GM23338 (cell line): ENCODE measurements around the gene KCNG3. TPM values are rescaled to one million over a fixed set of nuclear protein-coding genes. Genes with fewer than 3 reads are reported as not detected.
A peak's percentile ranks its signal among the peaks of the same experiment; 100 is the strongest.

Source experiments
- ATAC-seq: fragments of 200-7000 bp; cut with Tn5 transposase; 3 replicates; pipeline ENCODE4 v1.9.1; 2020
- DNase-seq: peaks from one replicate; pipeline ENCODE4 v3.0.0-alpha.2; 2015; ENCODE audit warnings: low spot score
- H2AFZ ChIP-seq: fragments of 200-600 bp; sonication (generic); 2 replicates; pipeline ENCODE4 v1.8.0; 2016; ENCODE audit warnings: antibody characterized with exemption, mild to moderate bottlenecking, moderate library complexity
- H3F3A ChIP-seq: fragments of 200-600 bp; sonication (generic); replicated peaks from 2 replicates; pipeline ENCODE4 v1.8.0; 2017; ENCODE audit warnings: antibody characterized with exemption, mixed run types, low read depth
- H3K27ac ChIP-seq: fragments of 200-600 bp; sonication (generic); 2 replicates; pipeline ENCODE4 v1.6.1; 2016; ENCODE audit warnings: low read depth
- H3K27me3 ChIP-seq: fragments of 200-600 bp; sonication (generic); 2 replicates; pipeline ENCODE4 v1.8.0; 2016; ENCODE audit warnings: mild to moderate bottlenecking, mixed run types, moderate library complexity; ENCODE audit not compliant: insufficient read depth
- H3K36me3 ChIP-seq: fragments of 200-600 bp; sonication (generic); 2 replicates; pipeline ENCODE4 v1.8.0; 2016; ENCODE audit warnings: mild to moderate bottlenecking; ENCODE audit not compliant: insufficient read depth
- H3K4me1 ChIP-seq: fragments of 200-600 bp; sonication (generic); 2 replicates; pipeline ENCODE4 v1.8.0; 2016; ENCODE audit warnings: mild to moderate bottlenecking, moderate library complexity; ENCODE audit not compliant: insufficient read depth
- H3K4me2 ChIP-seq: fragments of 200-600 bp; sonication (generic); 2 replicates; pipeline ENCODE4 v1.7.1; 2017; ENCODE audit warnings: mixed run types
- H3K4me3 ChIP-seq: fragments of 200-600 bp; sonication (generic); 2 replicates; pipeline ENCODE4 v1.6.1; 2016; ENCODE audit warnings: mixed run types
- H3K79me2 ChIP-seq: fragments of 200-600 bp; sonication (generic); replicated peaks from 2 replicates; pipeline ENCODE4 v1.8.0; 2017; ENCODE audit warnings: mild to moderate bottlenecking; ENCODE audit not compliant: insufficient read depth
- H3K9me2 ChIP-seq: fragments of 200-600 bp; sonication (generic); 2 replicates; pipeline ENCODE4 v1.8.0; 2017; ENCODE audit not compliant: insufficient read depth
- H4K20me1 ChIP-seq: fragments of 200-600 bp; sonication (generic); replicated peaks from 2 replicates; pipeline ENCODE4 v1.8.0; 2017; ENCODE audit warnings: mild to moderate bottlenecking; ENCODE audit not compliant: insufficient read depth
- H3K27ac Mint-ChIP-seq: 2 replicates; pipeline ENCODE4 v1.8.0; 2020; ENCODE audit warnings: inconsistent platforms, mild to moderate bottlenecking, moderate library complexity, mixed read lengths
- H3K27me3 Mint-ChIP-seq: 3 replicates; pipeline ENCODE4 v1.8.0; 2022; ENCODE audit warnings: low read depth, mild to moderate bottlenecking, moderate library complexity, mixed read lengths, inconsistent platforms; ENCODE audit not compliant: insufficient read depth, poor library complexity
- H3K36me3 Mint-ChIP-seq: 3 replicates; pipeline ENCODE4 v1.8.0; 2021; ENCODE audit warnings: low read depth, mild to moderate bottlenecking, inconsistent platforms, moderate library complexity, mixed read lengths
- H3K4me1 Mint-ChIP-seq: 3 replicates; pipeline ENCODE4 v1.8.0; 2020; ENCODE audit warnings: mild to moderate bottlenecking, inconsistent platforms, mixed read lengths
- H3K4me3 Mint-ChIP-seq: 3 replicates; pipeline ENCODE4 v1.8.0; 2021; ENCODE audit warnings: moderate library complexity, mild to moderate bottlenecking, inconsistent platforms, mixed read lengths
- H3K9me3 Mint-ChIP-seq: 3 replicates; pipeline ENCODE4 v1.8.0; 2020; ENCODE audit warnings: moderate library complexity, mild to moderate bottlenecking, inconsistent platforms, mixed read lengths
- CREB1 ChIP-seq: fragments of 250-450 bp; sonication (Bioruptor Pico); IDR thresholded peaks from 2 replicates; pipeline ENCODE4 v1.5.0; 2020; ENCODE audit warnings: low read depth, mild to moderate bottlenecking, moderate library complexity
- EZH2 ChIP-seq: fragments of 200-600 bp; sonication (generic); IDR thresholded peaks from one replicate; pipeline ENCODE4 v1.8.0; 2017; ENCODE audit warnings: antibody characterized with exemption, mild to moderate bottlenecking, low read depth; ENCODE audit not compliant: unreplicated experiment
- EZH2phosphoT487 ChIP-seq: fragments of 200-600 bp; sonication (generic); IDR thresholded peaks from one replicate; pipeline ENCODE4 v1.8.1; 2018; ENCODE audit warnings: antibody characterized with exemption; ENCODE audit not compliant: unreplicated experiment
- NANOG ChIP-seq: IDR thresholded peaks from 2 replicates; pipeline ENCODE4 v1.6.1; 2016; ENCODE audit warnings: antibody characterized with exemption, borderline replicate concordance
- POLR2AphosphoS5 ChIP-seq: IDR thresholded peaks from 2 replicates; pipeline ENCODE4 v1.6.1; 2016; ENCODE audit warnings: antibody characterized with exemption, low read depth
- ZNF114 ChIP-seq: fragments of 250-450 bp; sonication (Bioruptor Pico); IDR thresholded peaks from 2 replicates; pipeline ENCODE4 v1.5.0; 2020; ENCODE audit warnings: mild to moderate bottlenecking, moderate library complexity
- ZNF331 ChIP-seq: fragments of 250-450 bp; sonication (Bioruptor Pico); IDR thresholded peaks from 2 replicates; pipeline ENCODE4 v1.5.0; 2020; ENCODE audit warnings: low read depth, mild to moderate bottlenecking, moderate library complexity
- polyA plus RNA-seq: library from polyadenylated mRNA; unstranded; fragments of >200 nt; fragmentation: Nextera tagmentation; extraction: Ambion mirVana; gene quantifications from 2 replicates; pipeline ENCODE4 v1.2.1, GENCODE V29; 2016
- total RNA-seq: library from RNA; depleted of rRNA; stranded (reverse); fragments of >200 nt; shearing (Covaris generic); gene quantifications from 2 replicates; pipeline ENCODE4 v1.2.3, GENCODE V29; 2014
- TF ChIP-seq, protein P1 (sequence below): fragments of 250-450 bp; sonication (Bioruptor Pico); IDR thresholded peaks from 2 replicates; pipeline ENCODE4 v1.5.0; 2020; ENCODE audit warnings: mild to moderate bottlenecking, moderate library complexity
- TF ChIP-seq, protein P2 (sequence below): IDR thresholded peaks from 2 replicates; pipeline ENCODE4 v1.6.1; 2016; ENCODE audit warnings: antibody characterized with exemption
- TF ChIP-seq, protein P3 (sequence below): IDR thresholded peaks from one replicate; pipeline ENCODE4 v1.6.1; 2018; ENCODE audit warnings: antibody characterized with exemption; ENCODE audit not compliant: unreplicated experiment

KCNG3 gene
- total and polyA plus RNA-seq, 2 experiments from 2014 or later: 2.5 to 36.2 TPM

DNA sequence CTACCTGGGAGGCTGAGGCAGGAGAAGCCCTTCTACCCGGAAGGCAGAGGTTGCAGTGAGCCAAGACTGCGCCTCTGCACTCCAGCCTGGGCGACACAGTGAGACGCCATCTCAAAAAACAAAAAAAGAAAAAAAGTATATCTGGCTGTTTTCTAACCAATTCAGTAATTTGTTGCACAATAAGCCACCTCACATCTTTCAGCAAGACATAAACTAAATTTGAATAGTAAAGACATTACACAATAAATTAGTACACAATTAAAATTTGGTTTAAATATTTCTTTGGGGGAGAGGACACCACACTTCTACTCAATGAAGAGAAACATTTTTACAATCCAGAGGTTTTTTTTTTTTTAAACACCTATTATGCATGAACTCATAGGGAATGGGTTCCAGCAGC lies 38.6 kb upstream of the KCNG3 start (continued):
- TF ChIP-seq, protein P1, sequence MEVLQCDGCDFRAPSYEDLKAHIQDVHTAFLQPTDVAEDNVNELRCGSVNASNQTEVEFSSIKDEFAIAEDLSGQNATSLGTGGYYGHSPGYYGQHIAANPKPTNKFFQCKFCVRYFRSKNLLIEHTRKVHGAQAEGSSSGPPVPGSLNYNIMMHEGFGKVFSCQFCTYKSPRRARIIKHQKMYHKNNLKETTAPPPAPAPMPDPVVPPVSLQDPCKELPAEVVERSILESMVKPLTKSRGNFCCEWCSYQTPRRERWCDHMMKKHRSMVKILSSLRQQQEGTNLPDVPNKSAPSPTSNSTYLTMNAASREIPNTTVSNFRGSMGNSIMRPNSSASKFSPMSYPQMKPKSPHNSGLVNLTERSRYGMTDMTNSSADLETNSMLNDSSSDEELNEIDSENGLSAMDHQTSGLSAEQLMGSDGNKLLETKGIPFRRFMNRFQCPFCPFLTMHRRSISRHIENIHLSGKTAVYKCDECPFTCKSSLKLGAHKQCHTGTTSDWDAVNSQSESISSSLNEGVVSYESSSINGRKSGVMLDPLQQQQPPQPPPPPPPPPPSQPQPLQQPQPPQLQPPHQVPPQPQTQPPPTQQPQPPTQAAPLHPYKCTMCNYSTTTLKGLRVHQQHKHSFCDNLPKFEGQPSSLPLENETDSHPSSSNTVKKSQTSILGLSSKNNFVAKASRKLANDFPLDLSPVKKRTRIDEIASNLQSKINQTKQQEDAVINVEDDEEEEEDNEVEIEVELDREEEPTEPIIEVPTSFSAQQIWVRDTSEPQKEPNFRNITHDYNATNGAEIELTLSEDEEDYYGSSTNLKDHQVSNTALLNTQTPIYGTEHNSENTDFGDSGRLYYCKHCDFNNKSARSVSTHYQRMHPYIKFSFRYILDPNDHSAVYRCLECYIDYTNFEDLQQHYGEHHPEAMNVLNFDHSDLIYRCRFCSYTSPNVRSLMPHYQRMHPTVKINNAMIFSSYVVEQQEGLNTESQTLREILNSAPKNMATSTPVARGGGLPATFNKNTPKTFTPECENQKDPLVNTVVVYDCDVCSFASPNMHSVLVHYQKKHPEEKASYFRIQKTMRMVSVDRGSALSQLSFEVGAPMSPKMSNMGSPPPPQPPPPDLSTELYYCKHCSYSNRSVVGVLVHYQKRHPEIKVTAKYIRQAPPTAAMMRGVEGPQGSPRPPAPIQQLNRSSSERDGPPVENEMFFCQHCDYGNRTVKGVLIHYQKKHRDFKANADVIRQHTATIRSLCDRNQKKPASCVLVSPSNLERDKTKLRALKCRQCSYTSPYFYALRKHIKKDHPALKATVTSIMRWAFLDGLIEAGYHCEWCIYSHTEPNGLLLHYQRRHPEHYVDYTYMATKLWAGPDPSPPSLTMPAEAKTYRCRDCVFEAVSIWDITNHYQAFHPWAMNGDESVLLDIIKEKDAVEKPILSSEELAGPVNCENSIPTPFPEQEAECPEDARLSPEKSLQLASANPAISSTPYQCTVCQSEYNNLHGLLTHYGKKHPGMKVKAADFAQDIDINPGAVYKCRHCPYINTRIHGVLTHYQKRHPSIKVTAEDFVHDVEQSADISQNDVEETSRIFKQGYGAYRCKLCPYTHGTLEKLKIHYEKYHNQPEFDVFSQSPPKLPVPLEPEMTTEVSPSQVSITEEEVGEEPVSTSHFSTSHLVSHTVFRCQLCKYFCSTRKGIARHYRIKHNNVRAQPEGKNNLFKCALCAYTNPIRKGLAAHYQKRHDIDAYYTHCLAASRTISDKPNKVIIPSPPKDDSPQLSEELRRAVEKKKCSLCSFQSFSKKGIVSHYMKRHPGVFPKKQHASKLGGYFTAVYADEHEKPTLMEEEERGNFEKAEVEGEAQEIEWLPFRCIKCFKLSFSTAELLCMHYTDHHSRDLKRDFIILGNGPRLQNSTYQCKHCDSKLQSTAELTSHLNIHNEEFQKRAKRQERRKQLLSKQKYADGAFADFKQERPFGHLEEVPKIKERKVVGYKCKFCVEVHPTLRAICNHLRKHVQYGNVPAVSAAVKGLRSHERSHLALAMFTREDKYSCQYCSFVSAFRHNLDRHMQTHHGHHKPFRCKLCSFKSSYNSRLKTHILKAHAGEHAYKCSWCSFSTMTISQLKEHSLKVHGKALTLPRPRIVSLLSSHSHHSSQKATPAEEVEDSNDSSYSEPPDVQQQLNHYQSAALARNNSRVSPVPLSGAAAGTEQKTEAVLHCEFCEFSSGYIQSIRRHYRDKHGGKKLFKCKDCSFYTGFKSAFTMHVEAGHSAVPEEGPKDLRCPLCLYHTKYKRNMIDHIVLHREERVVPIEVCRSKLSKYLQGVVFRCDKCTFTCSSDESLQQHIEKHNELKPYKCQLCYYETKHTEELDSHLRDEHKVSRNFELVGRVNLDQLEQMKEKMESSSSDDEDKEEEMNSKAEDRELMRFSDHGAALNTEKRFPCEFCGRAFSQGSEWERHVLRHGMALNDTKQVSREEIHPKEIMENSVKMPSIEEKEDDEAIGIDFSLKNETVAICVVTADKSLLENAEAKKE: no peak
- TF ChIP-seq ZNF114 (CRISPR knock-in tag): no peak
- no peak for TF ChIP-seq POLR2AphosphoS5
- TF ChIP-seq EZH2: no peak
- no peak for TF ChIP-seq EZH2phosphoT487

DNA sequence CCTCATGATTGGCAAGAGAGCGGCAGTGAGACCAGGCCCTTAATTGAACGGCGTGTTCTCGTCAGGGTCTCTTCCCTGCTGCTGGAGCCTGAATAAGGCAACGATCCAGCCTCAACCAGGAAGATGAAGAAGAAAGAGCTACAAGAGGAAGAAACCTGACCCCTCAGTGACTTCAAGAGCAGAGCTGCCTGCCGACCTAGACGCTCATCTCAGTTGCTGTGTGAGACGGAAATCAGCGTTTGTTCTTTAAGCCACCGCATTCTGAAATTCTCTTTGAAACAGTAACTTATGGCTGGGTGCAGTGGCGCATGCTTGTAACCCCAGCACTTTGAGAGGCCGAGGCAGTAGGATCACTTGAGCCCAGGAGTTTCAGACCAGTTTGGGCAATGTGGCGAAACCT lies 29.6 kb upstream of the KCNG3 start:
- no peak overlapping the region for H3K4me3 Mint-ChIP-seq
- ATAC-seq: peak; percentile 69
- H3K27me3 ChIP-seq: no peaks in the 10 kb centered on the region
- H3K79me2 ChIP-seq: no peaks in the 10 kb centered on the region
- H3K27ac ChIP-seq: peak overlapping the region; percentile 69; the same call in 1 of the 2 replicates
- H2AFZ ChIP-seq: peak overlapping the region; percentile 92
- H3K4me2 ChIP-seq: peak overlapping the region; percentile 51
- H3K9me2 ChIP-seq: no peaks in the 10 kb centered on the region
- H4K20me1 ChIP-seq: no peaks in the 10 kb centered on the region
- H3K36me3 ChIP-seq: no peaks in the 10 kb centered on the region; the same call in 1 of the 2 replicates
- H3K4me1 ChIP-seq: peaks cover 22% of the 10 kb centered on the region
- DNase-seq: peak; percentile 52
- no peak overlapping the region for H3K27ac Mint-ChIP-seq
- H3K27me3 Mint-ChIP-seq: peaks cover 5% of the 10 kb centered on the region
- H3K4me1 Mint-ChIP-seq: peaks cover 14% of the 10 kb centered on the region
- no peaks in the 10 kb centered on the region for H3K36me3 Mint-ChIP-seq
- H3F3A ChIP-seq: 0 out of 2 replicates have a peak, but pooled peaks cover 6% of the 10 kb centered on the region
- H3K9me3 Mint-ChIP-seq: no peaks in the 10 kb centered on the region
- H3K4me3 ChIP-seq: no peak overlapping the region
- TF ChIP-seq NANOG (no peak), POLR2AphosphoS5 (no peak), CREB1 (CRISPR knock-in tag) (no peak), ZNF331 (CRISPR knock-in tag) (no peak)
- TF ChIP-seq, protein P2, sequence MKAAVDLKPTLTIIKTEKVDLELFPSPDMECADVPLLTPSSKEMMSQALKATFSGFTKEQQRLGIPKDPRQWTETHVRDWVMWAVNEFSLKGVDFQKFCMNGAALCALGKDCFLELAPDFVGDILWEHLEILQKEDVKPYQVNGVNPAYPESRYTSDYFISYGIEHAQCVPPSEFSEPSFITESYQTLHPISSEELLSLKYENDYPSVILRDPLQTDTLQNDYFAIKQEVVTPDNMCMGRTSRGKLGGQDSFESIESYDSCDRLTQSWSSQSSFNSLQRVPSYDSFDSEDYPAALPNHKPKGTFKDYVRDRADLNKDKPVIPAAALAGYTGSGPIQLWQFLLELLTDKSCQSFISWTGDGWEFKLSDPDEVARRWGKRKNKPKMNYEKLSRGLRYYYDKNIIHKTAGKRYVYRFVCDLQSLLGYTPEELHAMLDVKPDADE: no peak
- TF ChIP-seq, protein P3, sequence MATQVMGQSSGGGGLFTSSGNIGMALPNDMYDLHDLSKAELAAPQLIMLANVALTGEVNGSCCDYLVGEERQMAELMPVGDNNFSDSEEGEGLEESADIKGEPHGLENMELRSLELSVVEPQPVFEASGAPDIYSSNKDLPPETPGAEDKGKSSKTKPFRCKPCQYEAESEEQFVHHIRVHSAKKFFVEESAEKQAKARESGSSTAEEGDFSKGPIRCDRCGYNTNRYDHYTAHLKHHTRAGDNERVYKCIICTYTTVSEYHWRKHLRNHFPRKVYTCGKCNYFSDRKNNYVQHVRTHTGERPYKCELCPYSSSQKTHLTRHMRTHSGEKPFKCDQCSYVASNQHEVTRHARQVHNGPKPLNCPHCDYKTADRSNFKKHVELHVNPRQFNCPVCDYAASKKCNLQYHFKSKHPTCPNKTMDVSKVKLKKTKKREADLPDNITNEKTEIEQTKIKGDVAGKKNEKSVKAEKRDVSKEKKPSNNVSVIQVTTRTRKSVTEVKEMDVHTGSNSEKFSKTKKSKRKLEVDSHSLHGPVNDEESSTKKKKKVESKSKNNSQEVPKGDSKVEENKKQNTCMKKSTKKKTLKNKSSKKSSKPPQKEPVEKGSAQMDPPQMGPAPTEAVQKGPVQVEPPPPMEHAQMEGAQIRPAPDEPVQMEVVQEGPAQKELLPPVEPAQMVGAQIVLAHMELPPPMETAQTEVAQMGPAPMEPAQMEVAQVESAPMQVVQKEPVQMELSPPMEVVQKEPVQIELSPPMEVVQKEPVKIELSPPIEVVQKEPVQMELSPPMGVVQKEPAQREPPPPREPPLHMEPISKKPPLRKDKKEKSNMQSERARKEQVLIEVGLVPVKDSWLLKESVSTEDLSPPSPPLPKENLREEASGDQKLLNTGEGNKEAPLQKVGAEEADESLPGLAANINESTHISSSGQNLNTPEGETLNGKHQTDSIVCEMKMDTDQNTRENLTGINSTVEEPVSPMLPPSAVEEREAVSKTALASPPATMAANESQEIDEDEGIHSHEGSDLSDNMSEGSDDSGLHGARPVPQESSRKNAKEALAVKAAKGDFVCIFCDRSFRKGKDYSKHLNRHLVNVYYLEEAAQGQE: no peak
